WI38 (cell line): ENCODE data around the gene RHOJ.

Experiments used
- H3K4me3 ChIP-seq: 2 replicates; pipeline ENCODE4 v1.5.1; 2011; ENCODE audit warnings: low read depth, mild to moderate bottlenecking, control low read depth, low read length
- TF ChIP-seq, protein P1 (sequence below): IDR thresholded peaks from 2 replicates; pipeline ENCODE4 v1.5.1; 2012; ENCODE audit warnings: low read depth, mild to moderate bottlenecking, control low read depth, low read length

RHOJ gene

DNA sequence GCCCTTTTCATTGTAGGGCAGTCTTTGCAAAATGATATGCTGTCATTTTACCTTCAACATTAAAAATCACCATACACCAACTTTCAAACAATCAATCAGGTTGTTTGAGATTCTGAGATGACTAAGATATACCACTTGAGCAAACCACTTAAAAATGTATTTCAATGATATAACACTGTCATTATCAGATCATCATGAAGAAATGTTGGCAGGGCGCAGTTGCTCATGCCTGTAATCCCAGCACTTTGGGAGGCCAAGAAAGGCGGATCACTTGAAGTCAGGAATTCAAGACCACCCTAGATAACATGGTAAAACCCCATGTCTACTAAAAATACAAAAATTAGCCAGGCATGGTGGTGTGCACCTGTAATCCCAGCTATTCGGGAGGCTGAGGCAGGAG lies 13.0 kb upstream of the RHOJ start:
- no peak overlapping the region for H3K4me3 ChIP-seq
- TF ChIP-seq, protein P1, sequence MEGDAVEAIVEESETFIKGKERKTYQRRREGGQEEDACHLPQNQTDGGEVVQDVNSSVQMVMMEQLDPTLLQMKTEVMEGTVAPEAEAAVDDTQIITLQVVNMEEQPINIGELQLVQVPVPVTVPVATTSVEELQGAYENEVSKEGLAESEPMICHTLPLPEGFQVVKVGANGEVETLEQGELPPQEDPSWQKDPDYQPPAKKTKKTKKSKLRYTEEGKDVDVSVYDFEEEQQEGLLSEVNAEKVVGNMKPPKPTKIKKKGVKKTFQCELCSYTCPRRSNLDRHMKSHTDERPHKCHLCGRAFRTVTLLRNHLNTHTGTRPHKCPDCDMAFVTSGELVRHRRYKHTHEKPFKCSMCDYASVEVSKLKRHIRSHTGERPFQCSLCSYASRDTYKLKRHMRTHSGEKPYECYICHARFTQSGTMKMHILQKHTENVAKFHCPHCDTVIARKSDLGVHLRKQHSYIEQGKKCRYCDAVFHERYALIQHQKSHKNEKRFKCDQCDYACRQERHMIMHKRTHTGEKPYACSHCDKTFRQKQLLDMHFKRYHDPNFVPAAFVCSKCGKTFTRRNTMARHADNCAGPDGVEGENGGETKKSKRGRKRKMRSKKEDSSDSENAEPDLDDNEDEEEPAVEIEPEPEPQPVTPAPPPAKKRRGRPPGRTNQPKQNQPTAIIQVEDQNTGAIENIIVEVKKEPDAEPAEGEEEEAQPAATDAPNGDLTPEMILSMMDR = no peak

DNA sequence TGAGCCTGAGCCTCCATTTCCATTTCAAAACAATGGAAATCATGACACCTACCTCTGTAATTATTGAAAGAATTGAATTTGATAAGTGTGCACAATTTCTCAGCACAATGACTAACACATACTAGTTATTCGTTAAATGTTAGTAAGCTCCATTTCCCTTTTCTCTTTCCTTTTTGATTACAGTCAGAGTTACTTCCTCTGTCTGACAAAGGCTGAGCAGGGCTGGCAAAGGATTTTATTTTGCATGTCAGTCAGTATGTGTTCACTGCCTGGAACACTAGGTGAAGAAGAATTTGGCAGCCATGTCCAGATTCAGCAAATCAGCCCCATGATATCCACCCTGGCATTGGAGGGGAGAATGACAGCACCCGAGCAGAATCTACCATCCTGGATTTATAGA lies 12.2 kb upstream of the RHOJ start:
- TF ChIP-seq, protein P1 = no peak
- no peak overlapping the region for H3K4me3 ChIP-seq

DNA sequence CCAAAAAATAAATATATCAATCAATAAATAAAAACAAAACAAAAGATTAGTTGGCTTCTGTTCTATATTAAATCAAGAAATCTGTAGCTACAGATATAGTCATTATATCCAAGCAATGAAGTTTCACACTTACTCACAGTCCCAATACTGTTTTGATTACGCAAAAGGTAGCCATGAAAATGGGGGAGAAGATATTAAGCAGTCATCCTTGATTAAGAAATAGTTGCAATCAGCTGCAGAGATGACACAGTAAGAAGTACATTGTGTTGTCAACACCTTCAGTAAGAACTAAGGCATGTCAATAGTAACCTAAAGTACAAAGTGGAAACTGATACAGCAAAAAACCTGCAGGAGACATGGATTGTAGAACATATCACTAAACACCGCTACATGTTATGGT lies 11.0 kb upstream of the RHOJ start:
- H3K4me3 ChIP-seq = no peak overlapping the region
- TF ChIP-seq, protein P1 = no peak

DNA sequence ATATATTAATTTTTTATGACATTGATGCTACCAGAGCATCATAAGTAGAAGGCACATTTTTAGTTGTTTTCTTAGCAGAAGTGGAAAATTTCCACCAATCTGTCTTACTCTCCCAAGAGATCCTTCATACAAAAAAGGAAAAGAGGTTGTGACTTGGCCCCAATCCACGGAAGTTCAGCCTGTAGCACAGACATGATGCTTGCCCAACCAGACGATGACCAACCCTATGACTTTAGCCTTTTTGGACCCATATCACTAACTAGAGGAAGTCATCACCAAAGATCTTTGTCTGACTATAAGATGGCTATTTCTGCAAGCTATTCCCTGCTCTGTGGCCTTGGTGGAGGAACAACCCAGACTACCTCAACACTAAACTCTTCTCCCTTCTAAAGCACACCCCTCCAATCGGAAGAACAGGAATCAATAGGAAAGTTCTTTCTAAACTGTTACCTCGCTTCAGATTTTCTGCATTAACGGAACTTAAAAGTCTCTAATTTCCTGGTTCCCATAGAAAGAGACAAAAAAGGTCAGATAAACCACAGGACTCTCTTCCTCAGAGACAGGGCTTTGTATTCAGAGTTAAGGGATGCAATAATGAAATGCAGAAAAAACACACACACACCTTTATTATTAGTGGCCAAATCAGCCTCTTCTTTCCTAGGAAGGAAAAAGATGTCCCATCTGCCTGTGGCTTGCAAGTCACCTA lies 4.1 kb upstream of the RHOJ start:
- H3K4me3 ChIP-seq = no peak overlapping the region
- TF ChIP-seq, protein P1 = no peak

DNA sequence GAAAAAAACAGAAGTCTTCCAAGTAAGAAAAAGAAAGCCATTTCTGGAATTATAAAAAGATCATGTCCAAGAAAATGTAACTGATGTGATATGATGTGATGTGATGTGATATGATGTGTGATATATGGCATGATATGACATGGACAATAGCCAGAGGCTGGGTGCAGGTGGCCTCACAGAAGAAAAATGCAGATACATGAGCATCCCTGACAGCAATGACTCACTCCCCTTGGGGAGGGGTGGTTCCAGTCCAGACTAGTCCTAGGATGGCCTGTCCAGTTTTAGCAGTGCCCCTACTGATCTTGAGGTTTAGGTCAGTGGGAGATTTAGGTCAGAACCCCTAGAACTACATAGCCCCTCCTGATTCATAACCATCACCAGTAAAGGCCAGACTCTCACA lies 3.5 kb upstream of the RHOJ start:
- TF ChIP-seq, protein P1 = no peak
- no peak overlapping the region for H3K4me3 ChIP-seq

DNA sequence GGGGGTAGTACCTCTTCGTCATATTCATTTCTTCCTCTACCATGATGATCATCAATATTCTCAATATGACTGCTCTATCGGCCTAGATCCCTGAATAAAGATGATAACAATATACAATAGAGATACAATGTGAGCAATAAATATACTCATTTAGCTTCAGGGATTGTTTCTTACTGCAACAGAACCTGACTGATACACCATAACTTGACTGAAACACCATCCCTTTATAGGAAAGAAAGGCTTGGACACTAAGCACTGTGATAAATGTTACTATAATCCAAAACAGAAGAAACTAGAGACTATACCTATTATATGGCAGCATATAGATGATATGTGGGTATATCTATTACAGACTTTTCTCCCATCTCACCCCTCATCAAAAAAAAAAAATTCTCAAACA lies 1.2 kb upstream of the RHOJ start:
- TF ChIP-seq, protein P1 = no peak
- no peak overlapping the region for H3K4me3 ChIP-seq

DNA sequence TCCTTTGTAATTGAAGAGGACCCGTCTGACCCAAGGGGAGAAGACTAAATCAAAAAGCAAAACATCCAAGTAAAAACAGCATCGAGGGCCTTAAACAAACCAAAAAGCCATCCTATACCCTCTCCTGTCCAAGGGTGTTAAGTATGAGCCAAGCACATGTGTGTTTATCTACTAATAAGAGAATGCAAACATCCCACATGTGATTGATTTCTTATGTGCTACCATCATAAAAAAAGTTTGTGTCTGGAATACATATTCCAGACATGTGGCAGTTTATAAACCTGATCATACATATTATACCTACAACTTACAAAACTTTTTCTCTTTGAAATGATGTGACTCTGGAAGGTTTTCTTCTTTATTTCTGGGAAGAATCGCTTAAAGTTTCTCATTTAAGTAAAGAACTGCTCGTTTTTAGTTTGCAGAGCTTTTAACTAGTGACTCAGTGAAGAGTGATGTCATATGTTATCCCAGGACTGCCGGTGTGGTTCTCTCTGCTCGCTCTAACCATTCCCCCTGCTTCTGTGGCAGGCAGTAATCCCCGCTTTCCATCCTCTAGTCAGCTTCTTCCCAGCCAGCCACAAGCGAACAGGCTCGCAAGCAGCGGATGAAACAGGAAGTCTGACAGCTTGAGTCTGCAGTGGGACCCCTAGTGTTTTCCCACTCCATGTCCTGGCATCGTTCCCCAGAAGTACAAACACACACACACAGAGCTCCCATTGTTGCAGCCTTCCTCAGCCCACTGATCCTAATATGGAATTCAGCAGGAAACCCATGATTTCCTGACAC lies 431 bp upstream of the RHOJ start:
- H3K4me3 ChIP-seq = peak overlapping the region; percentile 50
- TF ChIP-seq, protein P1 = 0 out of 2 replicates have a peak, but pooled peaks have one; percentile 11
